ENCODE data around the gene CRIP3. TPM values are rescaled to one million over a fixed set of nuclear protein-coding genes. Genes with fewer than 3 reads are reported as not detected.

CRIP3 gene
- total RNA-seq, 5 donors from 2014 or later (not counting 1 experiment from before 2014, with no cell fraction given) = 1.3 to 4.2 (median 2.8) TPM

DNA sequence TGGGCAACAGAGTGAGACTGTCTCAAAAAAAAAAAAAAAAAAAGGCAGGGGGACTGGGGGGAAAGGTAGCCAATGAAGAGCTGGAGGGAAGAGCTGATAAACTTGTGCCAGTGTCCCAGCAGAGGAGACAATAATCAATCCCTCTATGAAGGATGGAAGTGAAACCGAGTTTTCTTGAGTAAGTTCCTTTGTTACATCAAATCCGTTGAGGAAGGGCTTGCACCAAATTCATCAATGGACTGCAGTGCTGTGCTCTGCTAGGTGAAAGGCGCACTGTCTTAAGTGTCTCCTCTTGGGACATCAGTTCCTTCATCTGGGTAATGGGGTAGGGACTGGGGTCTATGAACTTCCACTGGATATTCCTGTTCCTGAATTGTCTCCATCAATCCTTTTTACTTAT is 3.0 kb upstream of the CRIP3 start:
- Mint-ChIP-seq H3K4me1 (peaks cover 10 to 18% (median 13%) of the 10 kb centered on the region in 3 donors), H3K4me3 (no peak overlapping the region), H3K27ac (no peak overlapping the region), H3K27me3 (peaks cover 0 to 2% of the 10 kb centered on the region in 2 donors), H3K36me3 (peaks cover 2% of the 10 kb centered on the region), H3K9me3 (no peaks in the 10 kb centered on the region)
- Histone ChIP-seq H3K9me3 (no peaks in the 10 kb centered on the region), H3K27ac (ENCODE audit: low read length) (no peak overlapping the region), H3K27me3 (replicated peaks in 1 of 2; ENCODE audit: control insufficient read depth in 2 of 2, extremely low read depth in 1 of 2, insufficient read depth in 2 of 2, low read length in 1 of 2) (peaks cover 0 to 18% of the 10 kb centered on the region in 2 experiments), H3K4me3 (ENCODE audit: control insufficient read depth in 1 of 2, extremely low read depth in 1 of 2, low read length in 1 of 2) (no peak overlapping the region), H3K36me3 (ENCODE audit: control insufficient read depth in 2 of 2, extremely low read depth in 1 of 2, insufficient read depth in 1 of 2, low read length in 1 of 2) (no peaks in the 10 kb centered on the region), H3K4me1 (ENCODE audit: control insufficient read depth in 1 of 2, extremely low read depth in 1 of 2, insufficient read depth in 2 of 2, low read length in 2 of 2) (peaks cover 0 to 17% of the 10 kb centered on the region in 2 experiments)
- POLR2A ChIA-PET = interaction anchor here in 1 of 2 donors (0.9 kb wide), 1 partner anchor 47 kb away, joined by 3 read pairs; no protein-coding TSS in a partner anchor
- CTCF ChIA-PET = interaction anchor here in 1 of 2 donors (0.6 kb wide), 1 partner anchor 75 kb away, joined by 4 read pairs; no protein-coding TSS in a partner anchor
- no peak for ATAC-seq (replicated peaks in 1 of 4)
- 77% methylated on average over 2 of the region's 3 CpGs for WGBS (ENCODE audit: insufficient coverage)
- no peak for DNase-seq

DNA sequence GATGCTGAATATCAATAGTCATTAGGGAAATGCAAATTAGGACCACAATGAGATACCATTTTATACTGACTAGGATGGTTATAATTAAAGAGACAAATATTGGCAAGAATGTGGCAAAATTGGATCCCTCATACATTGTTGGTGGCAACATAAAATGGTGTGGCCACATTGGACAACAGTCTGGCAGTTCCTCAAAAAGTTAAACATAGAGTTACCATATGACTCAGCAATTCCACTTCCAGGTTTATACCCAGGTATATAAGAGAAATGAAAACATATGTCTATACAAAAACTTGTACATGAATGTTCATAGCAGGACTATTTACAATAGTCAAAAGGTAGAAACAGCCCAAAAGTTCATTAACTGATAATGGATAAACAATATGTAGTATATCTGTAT is 2.0 kb upstream of the CRIP3 start:
- peaks cover 0 to 17% of the 10 kb centered on the region in 2 experiments for H3K4me1 ChIP-seq (ENCODE audit: control insufficient read depth in 1 of 2, extremely low read depth in 1 of 2, insufficient read depth in 2 of 2, low read length in 2 of 2)
- POLR2A ChIA-PET = no interaction called here
- DNase-seq (no peak), ATAC-seq (replicated peaks in 1 of 4) (no peak)
- no peaks in the 10 kb centered on the region for H3K36me3 ChIP-seq (ENCODE audit: control insufficient read depth in 2 of 2, extremely low read depth in 1 of 2, insufficient read depth in 1 of 2, low read length in 1 of 2)
- CTCF ChIA-PET = no interaction called here
- H3K9me3 ChIP-seq = no peaks in the 10 kb centered on the region
- Mint-ChIP-seq H3K4me1 (peaks cover 10 to 18% (median 13%) of the 10 kb centered on the region in 3 donors), H3K27ac (no peak overlapping the region), H3K4me3 (no peak overlapping the region), H3K36me3 (no peaks in the 10 kb centered on the region), H3K9me3 (no peaks in the 10 kb centered on the region), H3K27me3 (peaks cover 0 to 2% of the 10 kb centered on the region in 2 donors)
- no peak overlapping the region for H3K27ac ChIP-seq (ENCODE audit: low read length)
- peaks cover 0 to 18% of the 10 kb centered on the region in 2 experiments for H3K27me3 ChIP-seq (replicated peaks in 1 of 2; ENCODE audit: control insufficient read depth in 2 of 2, extremely low read depth in 1 of 2, insufficient read depth in 2 of 2, low read length in 1 of 2)
- no peak overlapping the region for H3K4me3 ChIP-seq (ENCODE audit: control insufficient read depth in 1 of 2, extremely low read depth in 1 of 2, low read length in 1 of 2)

DNA sequence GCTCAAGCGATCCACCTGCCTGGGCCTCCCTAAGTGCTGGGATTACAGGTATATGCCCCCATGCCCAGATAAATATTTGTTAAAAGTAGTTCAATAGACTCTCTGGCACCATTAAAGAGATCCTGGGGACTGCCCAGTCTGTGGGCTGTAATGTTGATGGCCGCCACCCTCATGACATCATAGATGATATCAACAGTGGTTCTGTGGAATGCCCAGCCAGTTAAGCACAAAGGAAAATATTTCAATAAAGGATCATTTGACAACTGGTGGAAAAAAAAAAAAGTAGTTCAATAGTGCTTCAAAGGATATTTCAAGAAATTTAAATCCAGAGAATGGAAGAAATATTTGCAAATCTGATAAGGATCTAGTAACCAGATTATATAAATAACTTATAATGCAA is 1.5 kb upstream of the CRIP3 start:
- Mint-ChIP-seq H3K4me3 (peak overlapping the region in 1 of 3 donors; percentile 13), H3K4me1 (peaks cover 10 to 18% (median 13%) of the 10 kb centered on the region in 3 donors), H3K27ac (no peak overlapping the region), H3K9me3 (no peaks in the 10 kb centered on the region), H3K27me3 (peaks cover 0 to 2% of the 10 kb centered on the region in 2 donors), H3K36me3 (no peaks in the 10 kb centered on the region)
- WGBS (ENCODE audit: insufficient coverage) = no CpG with 5 or more reads among the region's 2 CpGs
- ChIA-PET CTCF (interaction anchor here in 1 of 2 donors (0.6 kb wide), 1 partner anchor 48 kb away, joined by 6 read pairs; no protein-coding TSS in a partner anchor), POLR2A (no interaction called here)
- peaks cover 0 to 17% of the 10 kb centered on the region in 2 experiments for H3K4me1 ChIP-seq (ENCODE audit: control insufficient read depth in 1 of 2, extremely low read depth in 1 of 2, insufficient read depth in 2 of 2, low read length in 2 of 2)
- DNase-seq (no peak), ATAC-seq (replicated peaks in 1 of 4) (no peak)
- no peaks in the 10 kb centered on the region for H3K36me3 ChIP-seq (ENCODE audit: control insufficient read depth in 2 of 2, extremely low read depth in 1 of 2, insufficient read depth in 1 of 2, low read length in 1 of 2)
- H3K9me3 ChIP-seq = no peaks in the 10 kb centered on the region
- H3K4me3 ChIP-seq (ENCODE audit: control insufficient read depth in 1 of 2, extremely low read depth in 1 of 2, low read length in 1 of 2) = no peak overlapping the region
- H3K27ac ChIP-seq (ENCODE audit: low read length) = no peak overlapping the region
- peaks cover 0 to 18% of the 10 kb centered on the region in 2 experiments for H3K27me3 ChIP-seq (replicated peaks in 1 of 2; ENCODE audit: control insufficient read depth in 2 of 2, extremely low read depth in 1 of 2, insufficient read depth in 2 of 2, low read length in 1 of 2)

DNA sequence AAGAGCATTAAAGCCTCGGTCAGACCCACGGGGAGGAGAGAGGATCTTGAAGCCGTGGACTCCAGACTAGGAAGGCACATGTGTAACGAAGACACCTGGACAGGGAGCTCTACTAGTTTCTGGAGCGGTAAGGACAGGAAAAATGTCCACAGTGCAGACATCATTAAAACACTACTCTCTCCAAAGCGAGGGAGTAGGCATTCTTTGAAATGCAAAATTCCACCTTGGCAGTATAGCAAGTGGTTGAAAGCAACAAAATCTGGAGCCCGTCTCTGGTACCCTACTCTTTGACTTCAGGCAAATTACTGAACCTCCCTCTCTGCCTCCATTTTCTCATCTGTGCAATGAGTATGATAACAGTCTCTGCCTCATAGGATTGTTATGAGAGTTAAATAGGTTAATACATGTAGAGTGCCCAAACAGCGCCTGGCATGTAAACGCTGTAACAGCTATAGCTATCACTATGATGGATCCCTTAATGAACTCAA is 408 bp upstream of the CRIP3 start:
- peaks cover 0 to 18% of the 10 kb centered on the region in 2 experiments for H3K27me3 ChIP-seq (replicated peaks in 1 of 2; ENCODE audit: control insufficient read depth in 2 of 2, extremely low read depth in 1 of 2, insufficient read depth in 2 of 2, low read length in 1 of 2)
- Mint-ChIP-seq H3K27me3 (peaks cover 0 to 2% of the 10 kb centered on the region in 2 donors), H3K9me3 (no peaks in the 10 kb centered on the region), H3K4me3 (peak overlapping the region; percentile 78 to 80 (median 79)), H3K4me1 (peaks cover 10 to 18% (median 13%) of the 10 kb centered on the region in 3 donors), H3K36me3 (no peaks in the 10 kb centered on the region), H3K27ac (no peak overlapping the region)
- no peak overlapping the region for H3K27ac ChIP-seq (ENCODE audit: low read length)
- ChIA-PET POLR2A (interaction anchor here in 1 of 2 donors (0.5 kb wide), 1 partner anchor 399 kb away, joined by 3 read pairs; no protein-coding TSS in a partner anchor), CTCF (interaction anchor here (0.6 to 1.4 kb wide), 5 partner anchors 33 to 89 kb away, joined by 4 to 12 read pairs (median 4); partner anchors contain the start of gene ZNF318 (in 1 of the 2))
- no peaks in the 10 kb centered on the region for H3K36me3 ChIP-seq (ENCODE audit: control insufficient read depth in 2 of 2, extremely low read depth in 1 of 2, insufficient read depth in 1 of 2, low read length in 1 of 2)
- 47% methylated on average over 6 of the region's 9 CpGs for whole genome bisulfite sequencing (ENCODE audit: insufficient coverage)
- ATAC-seq (replicated peaks in 1 of 4) (peak in 1 of 4 experiments; percentile 6), DNase-seq (no peak)
- peaks cover 0 to 17% of the 10 kb centered on the region in 2 experiments for H3K4me1 ChIP-seq (ENCODE audit: control insufficient read depth in 1 of 2, extremely low read depth in 1 of 2, insufficient read depth in 2 of 2, low read length in 2 of 2)
- no peaks in the 10 kb centered on the region for H3K9me3 ChIP-seq
- peak overlapping the region; percentile 54 to 55 for H3K4me3 ChIP-seq (ENCODE audit: control insufficient read depth in 1 of 2, extremely low read depth in 1 of 2, low read length in 1 of 2)

DNA sequence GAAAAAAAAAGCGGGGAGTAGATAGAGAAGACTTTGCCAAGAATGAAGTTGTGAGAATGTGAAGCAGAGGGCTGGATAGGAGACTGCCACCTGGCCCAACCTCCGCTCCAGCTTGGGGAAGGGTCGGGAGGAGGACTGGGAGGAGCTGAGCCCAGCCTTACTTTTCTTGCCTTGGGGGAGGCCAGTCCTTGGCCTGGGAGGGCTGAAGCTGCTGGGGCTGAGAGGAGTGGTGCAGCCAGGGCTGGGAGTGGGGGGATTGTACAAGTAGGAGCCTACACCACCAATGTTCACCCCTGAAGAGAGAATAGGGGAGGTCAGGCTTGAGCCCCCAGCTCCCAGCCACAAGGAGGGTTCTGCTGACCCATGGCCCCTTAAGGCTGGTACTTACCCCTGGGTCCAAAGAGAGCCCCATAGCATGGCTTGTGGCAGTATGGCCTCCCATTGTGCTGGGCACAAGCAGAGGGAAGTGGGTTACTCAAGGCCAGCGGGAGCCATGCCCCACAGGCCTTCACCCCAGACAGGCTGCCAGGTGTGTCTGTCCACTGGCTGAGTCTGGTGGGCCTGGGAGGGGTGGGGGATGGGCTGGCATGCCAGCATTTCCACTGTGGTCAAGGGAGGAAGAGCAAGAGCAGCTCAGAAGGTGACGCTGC is 1.1 kb downstream of the CRIP3 start:
- no peak for DNase-seq
- no peak overlapping the region for H3K4me3 ChIP-seq (ENCODE audit: control insufficient read depth in 1 of 2, extremely low read depth in 1 of 2, low read length in 1 of 2)
- H3K36me3 Mint-ChIP-seq = no peaks in the 10 kb centered on the region
- no peaks in the 10 kb centered on the region for H3K36me3 ChIP-seq (ENCODE audit: control insufficient read depth in 2 of 2, extremely low read depth in 1 of 2, insufficient read depth in 1 of 2, low read length in 1 of 2)
- peaks cover 0 to 18% of the 10 kb centered on the region in 2 experiments for H3K27me3 ChIP-seq (replicated peaks in 1 of 2; ENCODE audit: control insufficient read depth in 2 of 2, extremely low read depth in 1 of 2, insufficient read depth in 2 of 2, low read length in 1 of 2)
- H3K27ac ChIP-seq (ENCODE audit: low read length) = no peak overlapping the region
- 100% methylated on average over 3 of the region's 5 CpGs for WGBS (ENCODE audit: insufficient coverage)
- no peaks in the 10 kb centered on the region for H3K9me3 ChIP-seq
- H3K4me1 ChIP-seq (ENCODE audit: control insufficient read depth in 1 of 2, extremely low read depth in 1 of 2, insufficient read depth in 2 of 2, low read length in 2 of 2) = peaks cover 0 to 17% of the 10 kb centered on the region in 2 experiments
- ChIA-PET CTCF (interaction anchor here in 1 of 2 donors (0.6 to 1.4 kb wide), 5 partner anchors 26 to 199 kb away, joined by 3 to 12 read pairs (median 6); partner anchors contain the start of gene ZNF318), POLR2A (interaction anchor here in 1 of 2 donors (0.6 kb wide), 1 partner anchor 11 kb away, joined by 3 read pairs; no protein-coding TSS in a partner anchor)
- H3K4me1 Mint-ChIP-seq = peaks cover 10 to 16% (median 13%) of the 10 kb centered on the region in 3 donors
- H3K9me3 Mint-ChIP-seq = no peaks in the 10 kb centered on the region
- peaks cover 0 to 2% of the 10 kb centered on the region in 2 donors for H3K27me3 Mint-ChIP-seq
- peak overlapping the region in 1 of 2 donors; percentile 21 for H3K27ac Mint-ChIP-seq
- peak overlapping the region in 2 of 3 donors; percentile 41 to 53 for H3K4me3 Mint-ChIP-seq
- ATAC-seq (replicated peaks in 1 of 4) = no peak

DNA sequence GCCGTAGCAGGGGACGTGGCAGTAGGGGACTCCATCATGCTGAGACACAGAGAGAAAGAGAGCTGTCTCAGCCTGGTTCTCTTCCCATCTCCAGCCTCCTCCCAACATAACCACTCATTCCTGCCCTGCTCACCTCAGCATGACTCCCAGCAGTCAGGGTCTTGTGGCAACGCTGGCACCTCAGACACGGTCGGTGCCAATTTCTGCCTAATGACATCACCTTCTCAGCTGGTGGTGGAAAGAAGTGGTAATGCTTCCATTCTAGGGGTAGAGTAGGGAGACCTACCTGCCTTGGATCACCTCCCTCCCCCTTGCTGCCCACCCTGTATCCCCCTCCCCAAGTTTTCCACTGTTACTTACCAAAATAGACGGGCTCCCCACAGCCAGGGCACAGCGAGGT is 2.5 kb downstream of the CRIP3 start:
- Histone ChIP-seq H3K4me1 (ENCODE audit: control insufficient read depth in 1 of 2, extremely low read depth in 1 of 2, insufficient read depth in 2 of 2, low read length in 2 of 2) (peaks cover 0 to 17% of the 10 kb centered on the region in 2 experiments), H3K4me3 (ENCODE audit: control insufficient read depth in 1 of 2, extremely low read depth in 1 of 2, low read length in 1 of 2) (no peak overlapping the region), H3K36me3 (ENCODE audit: control insufficient read depth in 2 of 2, extremely low read depth in 1 of 2, insufficient read depth in 1 of 2, low read length in 1 of 2) (no peaks in the 10 kb centered on the region), H3K27ac (ENCODE audit: low read length) (no peak overlapping the region), H3K27me3 (replicated peaks in 1 of 2; ENCODE audit: control insufficient read depth in 2 of 2, extremely low read depth in 1 of 2, insufficient read depth in 2 of 2, low read length in 1 of 2) (peaks cover 0 to 26% of the 10 kb centered on the region in 2 experiments), H3K9me3 (no peaks in the 10 kb centered on the region)
- Mint-ChIP-seq H3K36me3 (no peaks in the 10 kb centered on the region), H3K27me3 (peaks cover 0 to 1% of the 10 kb centered on the region in 2 donors), H3K27ac (no peak overlapping the region), H3K4me1 (peaks cover 10 to 16% (median 13%) of the 10 kb centered on the region in 3 donors), H3K4me3 (no peak overlapping the region), H3K9me3 (no peaks in the 10 kb centered on the region)
- DNase-seq (no peak), ATAC-seq (replicated peaks in 1 of 4) (no peak)
- ChIA-PET CTCF (no interaction called here), POLR2A (no interaction called here)
- 100% methylated on average over 2 of the region's 7 CpGs for WGBS (ENCODE audit: insufficient coverage)

Measured in T-cell (primary cell).